Activated CD8-positive, alpha-beta memory T cell treated with anti-CD3 and anti-CD28 coated beads for 36 hours (primary cell): ENCODE data around the gene TXNDC11. TPM values are rescaled to one million over a fixed set of nuclear protein-coding genes. Genes with fewer than 3 reads are reported as not detected.

ENCODE experiments used
- CTCF ChIA-PET: fragments of 350-600 bp; sonication (Branson Sonifier 250); formaldehyde crosslinking; loops from one replicate; lab custom pipeline; 2021; ENCODE audit warnings: antibody characterized with exemption; lab: Charles Lee
- POLR2A ChIA-PET: fragments of 350-600 bp; sonication (Branson Sonifier 250); formaldehyde crosslinking; loops from one replicate; lab custom pipeline; 2021; ENCODE audit warnings: antibody characterized with exemption; lab: Charles Lee
- total RNA-seq, 2 experiments: library from RNA; stranded (reverse); gene quantifications; one replicate each; pipeline ENCODE4 v1.2.3, GENCODE V29; 2021

Gene TXNDC11
- total RNA-seq, 2 experiments from 2014 or later, result 32.1 to 36.1 TPM

- ChIA-PET CTCF (interaction anchor here (1.0 to 1.6 kb wide), 2 partner anchors 23 to 328 kb away, joined by 3 to 4 read pairs; no protein-coding TSS in a partner anchor), POLR2A (no interaction called here)
Measured at GRCh38 chr16:11734653-11735043, 8.0 kb downstream of the TXNDC11 start.

GRCh38 chr16:11734025-11734652 lies 8.5 kb downstream of the TXNDC11 start:
- POLR2A ChIA-PET, result no interaction called here
- CTCF ChIA-PET, result interaction anchor here (1.0 to 1.6 kb wide), 2 partner anchors 23 to 327 kb away, joined by 3 to 4 read pairs; no protein-coding TSS in a partner anchor

- POLR2A ChIA-PET, result interaction anchor here (0.6 kb wide), 1 partner anchor 11 kb away, joined by 3 read pairs; the partner anchor contains the start of gene TXNDC11
- CTCF ChIA-PET, result no interaction called here
Measured at GRCh38 chr16:11731222-11731621, 11.4 kb downstream of the TXNDC11 start.

- POLR2A ChIA-PET, result no interaction called here
- CTCF ChIA-PET, result no interaction called here
Measured at GRCh38 chr16:11729787-11730186, 12.9 kb downstream of the TXNDC11 start.

- POLR2A ChIA-PET, result no interaction called here
Measured at GRCh38 chr16:11727796-11728543, 14.7 kb downstream of the TXNDC11 start.

GRCh38 chr16:11726008-11726407 lies 16.6 kb downstream of the TXNDC11 start:
- ChIA-PET CTCF (interaction anchor here (0.6 to 1.1 kb wide), 3 partner anchors 43 to 774 kb away, joined by 3 to 4 read pairs (median 3); no protein-coding TSS in a partner anchor), POLR2A (no interaction called here)

More at GRCh38 chr16:11727796-11728543, 14.7 kb downstream of the TXNDC11 start:
- CTCF ChIA-PET, result no interaction called here

GRCh38 chr16:11725457-11725856 lies 17.2 kb downstream of the TXNDC11 start:
- ChIA-PET CTCF (interaction anchor here (0.6 kb wide), 1 partner anchor 42 kb away, joined by 3 read pairs; no protein-coding TSS in a partner anchor), POLR2A (no interaction called here)

- POLR2A ChIA-PET, result no interaction called here
- CTCF ChIA-PET, result interaction anchor here (0.7 kb wide), 1 partner anchor 21 kb away, joined by 4 read pairs; no protein-coding TSS in a partner anchor
Measured at GRCh38 chr16:11722468-11722808, 20.2 kb downstream of the TXNDC11 start.

- ChIA-PET POLR2A (no interaction called here), CTCF (interaction anchor here (0.7 kb wide), 1 partner anchor 20 kb away, joined by 4 read pairs; no protein-coding TSS in a partner anchor)
Measured at GRCh38 chr16:11721781-11722467, 20.7 kb downstream of the TXNDC11 start.

GRCh38 chr16:11719762-11720161 lies 22.9 kb downstream of the TXNDC11 start:
- ChIA-PET CTCF (no interaction called here), POLR2A (no interaction called here)

GRCh38 chr16:11719171-11719570 lies 23.5 kb downstream of the TXNDC11 start:
- CTCF ChIA-PET, result no interaction called here
- POLR2A ChIA-PET, result no interaction called here

GRCh38 chr16:11717811-11718210 lies 24.8 kb downstream of the TXNDC11 start:
- CTCF ChIA-PET, result interaction anchor here (0.7 kb wide), 1 partner anchor 624 kb away, joined by 3 read pairs; no protein-coding TSS in a partner anchor
- POLR2A ChIA-PET, result no interaction called here

- POLR2A ChIA-PET, result no interaction called here
Measured at GRCh38 chr16:11716336-11716735, 26.3 kb downstream of the TXNDC11 start.

GRCh38 chr16:11715246-11715947 lies 27.3 kb downstream of the TXNDC11 start:
- POLR2A ChIA-PET, result no interaction called here
- CTCF ChIA-PET, result interaction anchor here (0.6 to 1.9 kb wide), 11 partner anchors 9 to 752 kb away, joined by 3 to 8 read pairs (median 3); no protein-coding TSS in a partner anchor

More at GRCh38 chr16:11716336-11716735, 26.3 kb downstream of the TXNDC11 start:
- CTCF ChIA-PET, result no interaction called here

GRCh38 chr16:11712122-11712521 lies 30.5 kb downstream of the TXNDC11 start:
- CTCF ChIA-PET, result interaction anchor here (2.7 kb wide), 1 partner anchor 180 kb away, joined by 12 read pairs; no protein-coding TSS in a partner anchor
- POLR2A ChIA-PET, result interaction anchor here (0.6 kb wide), 1 partner anchor 234 kb away, joined by 6 read pairs; no protein-coding TSS in a partner anchor

GRCh38 chr16:11711662-11712061 lies 31.0 kb downstream of the TXNDC11 start:
- ChIA-PET POLR2A (no interaction called here), CTCF (interaction anchor here (1.1 to 2.7 kb wide), 3 partner anchors 23 to 179 kb away, joined by 3 to 12 read pairs (median 4); no protein-coding TSS in a partner anchor)

GRCh38 chr16:11708421-11708820 lies 34.2 kb downstream of the TXNDC11 start:
- ChIA-PET POLR2A (no interaction called here), CTCF (interaction anchor here (0.6 kb wide), 1 partner anchor 346 kb away, joined by 3 read pairs; no protein-coding TSS in a partner anchor)

GRCh38 chr16:11707679-11708197 lies 34.9 kb downstream of the TXNDC11 start:
- POLR2A ChIA-PET, result no interaction called here

More at GRCh38 chr16:11707679-11708197, 34.9 kb downstream of the TXNDC11 start:
- CTCF ChIA-PET, result no interaction called here
